DMS53 (cell line): ENCODE data around the gene NDUFA13.
A peak's percentile ranks its signal among the peaks of the same experiment; 100 is the strongest.

ENCODE experiments used
- DNase-seq: peaks from one replicate; lab custom pipeline; 2025; lab: John Stamatoyannopoulos, UW

Gene NDUFA13

GRCh38 chr19:19510432-19510831 is 5.6 kb upstream of the NDUFA13 start:
- no peak for DNase-seq

GRCh38 chr19:19513682-19514081 is 2.3 kb upstream of the NDUFA13 start:
- DNase-seq, result no peak

GRCh38 chr19:19514215-19514657 is 1.8 kb upstream of the NDUFA13 start:
- DNase-seq, result no peak

- no peak for DNase-seq
Measured at GRCh38 chr19:19514881-19515641, 964 bp upstream of the NDUFA13 start, which contains the start of gene TSSK6. Gene TSSK6 (minus strand): TSS chr19:19515548. CDS start chr19:19515427, 121 bp downstream.

GRCh38 chr19:19517235-19517619 is 1.2 kb downstream of the NDUFA13 start:
- no peak for DNase-seq

GRCh38 chr19:19520989-19521388 is 5.0 kb downstream of the NDUFA13 start:
- DNase-seq, result no peak

GRCh38 chr19:19523177-19523576 is 7.2 kb downstream of the NDUFA13 start:
- no peak for DNase-seq

- DNase-seq, result no peak
Measured at GRCh38 chr19:19524053-19524452, 8.0 kb downstream of the NDUFA13 start.

- no peak for DNase-seq
Measured at GRCh38 chr19:19525611-19526380, 9.8 kb downstream of the NDUFA13 start.

GRCh38 chr19:19526581-19527370 is 10.8 kb downstream of the NDUFA13 start:
- DNase-seq, result no peak

- no peak for DNase-seq
Measured at GRCh38 chr19:19527371-19527656, 11.3 kb downstream of the NDUFA13 start.

GRCh38 chr19:19527674-19528625 is 11.9 kb downstream of the NDUFA13 start:
- DNase-seq, result no peak

- DNase-seq, result no peak
Measured at GRCh38 chr19:19528721-19529490, 12.9 kb downstream of the NDUFA13 start, which contains the start of gene YJEFN3. Gene YJEFN3 (plus strand): TSS chr19:19528911. CDS start chr19:19528933, 22 bp downstream.

GRCh38 chr19:19529783-19530422 is 13.9 kb downstream of the NDUFA13 start:
- DNase-seq, result no peak

- no peak for DNase-seq
Measured at GRCh38 chr19:19530423-19530804, 14.4 kb downstream of the NDUFA13 start.

- no peak for DNase-seq
Measured at GRCh38 chr19:19530889-19531288, 14.9 kb downstream of the NDUFA13 start.

GRCh38 chr19:19531951-19532805 is 16.2 kb downstream of the NDUFA13 start:
- DNase-seq, result peak; percentile 80

GRCh38 chr19:19532806-19533701 is 17.0 kb downstream of the NDUFA13 start:
- no peak for DNase-seq
